ENCODE measurements around the gene LRIG2.
"Not testable (repeated sequence)": the region's sequence is repeated elsewhere in the genome, so short reads cannot be mapped to it uniquely, and the experiment has no call there.

Gene LRIG2

GRCh38 chr1:113133759-113134158 lies 60.8 kb downstream of the LRIG2 start:
- no peak for DNase-seq

GRCh38 chr1:113135460-113135859 lies 62.5 kb downstream of the LRIG2 start:
- no peak for DNase-seq

GRCh38 chr1:113136476-113136875 lies 63.5 kb downstream of the LRIG2 start:
- no peak for DNase-seq

GRCh38 chr1:113137563-113137962 lies 64.6 kb downstream of the LRIG2 start:
- DNase-seq = no peak

- no peak for DNase-seq
Observed at GRCh38 chr1:113138778-113139177, 65.8 kb downstream of the LRIG2 start.

GRCh38 chr1:113140176-113140575 lies 67.2 kb downstream of the LRIG2 start:
- no peak for DNase-seq

GRCh38 chr1:113140588-113141446 lies 67.8 kb downstream of the LRIG2 start:
- DNase-seq = peak; percentile 59 to 60

GRCh38 chr1:113141650-113142473 lies 68.9 kb downstream of the LRIG2 start:
- no peak for DNase-seq

- no peak for DNase-seq
Observed at GRCh38 chr1:113142791-113143190, 69.8 kb downstream of the LRIG2 start.

- DNase-seq = peak in 1 of 2 experiments; percentile 19
Observed at GRCh38 chr1:113146242-113147072, 73.5 kb downstream of the LRIG2 start.

- no peak for DNase-seq
Observed at GRCh38 chr1:113147073-113147625, 74.2 kb downstream of the LRIG2 start.

- no peak for DNase-seq
Observed at GRCh38 chr1:113147826-113148225, 74.8 kb downstream of the LRIG2 start.

- DNase-seq = not testable (repeated sequence)
Observed at GRCh38 chr1:113150494-113150893, 77.5 kb downstream of the LRIG2 start.

GRCh38 chr1:113153116-113153803 lies 80.3 kb downstream of the LRIG2 start:
- DNase-seq = no peak

- no peak for DNase-seq
Observed at GRCh38 chr1:113156368-113156767, 83.4 kb downstream of the LRIG2 start.

GRCh38 chr1:113158743-113159142 lies 85.7 kb downstream of the LRIG2 start:
- not testable (repeated sequence) for DNase-seq

- DNase-seq = no peak
Observed at GRCh38 chr1:113166473-113166872, 93.5 kb downstream of the LRIG2 start.

- DNase-seq = no peak
Observed at GRCh38 chr1:113168946-113169345, 95.9 kb downstream of the LRIG2 start.

GRCh38 chr1:113169591-113169990 lies 96.6 kb downstream of the LRIG2 start:
- DNase-seq = no peak

- DNase-seq = no peak
Observed at GRCh38 chr1:113170519-113170918, 97.5 kb downstream of the LRIG2 start.

GRCh38 chr1:113178106-113178505 lies 105.1 kb downstream of the LRIG2 start:
- DNase-seq = no peak

GRCh38 chr1:113178522-113178921 lies 105.5 kb downstream of the LRIG2 start:
- no peak for DNase-seq

All from activated T-cell treated with anti-CD3 and anti-CD28 coated beads, Interleukin-2, amount 50 U/mL, for 48 hours (primary cell).